K562 (cell line): ENCODE results near the gene SLC39A11.

Experiments
- RBM14 ChIP-seq: fragments of 200-400 bp; formaldehyde crosslinking; IDR thresholded peaks from 2 replicates; pipeline ENCODE4 v1.6.1; 2018; ENCODE audit warnings: low read depth, mild to moderate bottlenecking, low read length, moderate library complexity, borderline replicate concordance; ENCODE audit not compliant: insufficient read depth
- TCF7L2 ChIP-seq: fragments of 150-350 bp; IDR thresholded peaks from 2 replicates; pipeline ENCODE4 v1.6.1; 2016; ENCODE audit warnings: low read depth, mild to moderate bottlenecking, low read length, moderate library complexity
- TF ChIP-seq, protein P1 (sequence below): fragments of 150-350 bp; IDR thresholded peaks from 2 replicates; pipeline ENCODE4 v1.6.1; 2014; ENCODE audit warnings: low read depth, mild to moderate bottlenecking, low read length, borderline replicate concordance

DNA sequence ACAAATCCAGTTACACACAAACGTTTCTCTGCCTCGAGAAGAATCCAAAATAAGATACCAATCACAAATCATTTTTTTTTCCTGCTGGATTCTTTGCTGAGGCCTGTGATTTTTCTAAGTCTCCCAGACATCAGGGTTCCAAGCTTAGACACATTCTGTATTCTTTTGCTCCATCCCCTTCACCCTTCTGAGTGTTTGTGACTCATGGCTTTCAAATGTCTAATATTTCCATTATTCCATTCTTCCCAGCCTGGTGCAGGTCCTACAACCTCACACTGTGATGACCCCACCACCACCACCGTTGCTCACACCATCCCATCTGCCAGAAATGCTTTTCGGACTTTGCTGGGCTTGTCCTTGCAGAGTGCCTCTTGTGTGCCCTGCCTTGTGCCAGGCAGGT is 491.6 kb downstream of the SLC39A11 start:
- TF ChIP-seq TCF7L2 (no peak), RBM14 (no peak)
- TF ChIP-seq, protein P1, sequence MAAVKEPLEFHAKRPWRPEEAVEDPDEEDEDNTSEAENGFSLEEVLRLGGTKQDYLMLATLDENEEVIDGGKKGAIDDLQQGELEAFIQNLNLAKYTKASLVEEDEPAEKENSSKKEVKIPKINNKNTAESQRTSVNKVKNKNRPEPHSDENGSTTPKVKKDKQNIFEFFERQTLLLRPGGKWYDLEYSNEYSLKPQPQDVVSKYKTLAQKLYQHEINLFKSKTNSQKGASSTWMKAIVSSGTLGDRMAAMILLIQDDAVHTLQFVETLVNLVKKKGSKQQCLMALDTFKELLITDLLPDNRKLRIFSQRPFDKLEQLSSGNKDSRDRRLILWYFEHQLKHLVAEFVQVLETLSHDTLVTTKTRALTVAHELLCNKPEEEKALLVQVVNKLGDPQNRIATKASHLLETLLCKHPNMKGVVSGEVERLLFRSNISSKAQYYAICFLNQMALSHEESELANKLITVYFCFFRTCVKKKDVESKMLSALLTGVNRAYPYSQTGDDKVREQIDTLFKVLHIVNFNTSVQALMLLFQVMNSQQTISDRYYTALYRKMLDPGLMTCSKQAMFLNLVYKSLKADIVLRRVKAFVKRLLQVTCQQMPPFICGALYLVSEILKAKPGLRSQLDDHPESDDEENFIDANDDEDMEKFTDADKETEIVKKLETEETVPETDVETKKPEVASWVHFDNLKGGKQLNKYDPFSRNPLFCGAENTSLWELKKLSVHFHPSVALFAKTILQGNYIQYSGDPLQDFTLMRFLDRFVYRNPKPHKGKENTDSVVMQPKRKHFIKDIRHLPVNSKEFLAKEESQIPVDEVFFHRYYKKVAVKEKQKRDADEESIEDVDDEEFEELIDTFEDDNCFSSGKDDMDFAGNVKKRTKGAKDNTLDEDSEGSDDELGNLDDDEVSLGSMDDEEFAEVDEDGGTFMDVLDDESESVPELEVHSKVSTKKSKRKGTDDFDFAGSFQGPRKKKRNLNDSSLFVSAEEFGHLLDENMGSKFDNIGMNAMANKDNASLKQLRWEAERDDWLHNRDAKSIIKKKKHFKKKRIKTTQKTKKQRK, result no peak
